HG03108 (cell line): ENCODE measurements around the gene CPE.

Source experiments
- ATAC-seq: cut with Tn5 transposase; IDR thresholded peaks from one replicate; pipeline ENCODE4 v1.9.1; 2021; ENCODE audit warnings: moderate library complexity; ENCODE audit not compliant: unreplicated experiment

Gene CPE

GRCh38 chr4:165364452-165365080 is 14.2 kb upstream of the CPE start:
- no peak for ATAC-seq

GRCh38 chr4:165367040-165367439 is 11.8 kb upstream of the CPE start:
- no peak for ATAC-seq

- ATAC-seq, result no peak
These were observed 10.7 kb upstream of the CPE start for GRCh38 chr4:165368114-165368513.

- ATAC-seq, result no peak
These were observed 10.2 kb upstream of the CPE start for GRCh38 chr4:165368567-165368966.

- ATAC-seq, result no peak
These were observed 9.3 kb upstream of the CPE start for GRCh38 chr4:165369522-165369921.

- ATAC-seq, result no peak
These were observed 8.3 kb upstream of the CPE start for GRCh38 chr4:165370530-165370929.

- ATAC-seq, result no peak
These were observed 3.3 kb upstream of the CPE start for GRCh38 chr4:165375465-165375864.

GRCh38 chr4:165378398-165378744 is 437 bp upstream of the CPE start:
- no peak for ATAC-seq

GRCh38 chr4:165379678-165380064 is 863 bp downstream of the CPE start:
- ATAC-seq, result no peak

- no peak for ATAC-seq
These were observed 2.0 kb downstream of the CPE start for GRCh38 chr4:165380805-165381204.

- ATAC-seq, result no peak
These were observed 3.1 kb downstream of the CPE start for GRCh38 chr4:165381821-165382373.

- ATAC-seq, result no peak
These were observed 3.8 kb downstream of the CPE start for GRCh38 chr4:165382640-165383039.

- no peak for ATAC-seq
These were observed 4.8 kb downstream of the CPE start for GRCh38 chr4:165383591-165384073.

- ATAC-seq, result no peak
These were observed 5.4 kb downstream of the CPE start for GRCh38 chr4:165384186-165384585.

- ATAC-seq, result no peak
These were observed 5.8 kb downstream of the CPE start for GRCh38 chr4:165384598-165384997.

- no peak for ATAC-seq
These were observed 6.3 kb downstream of the CPE start for GRCh38 chr4:165385126-165385525.

GRCh38 chr4:165386328-165386727 is 7.5 kb downstream of the CPE start:
- no peak for ATAC-seq

- no peak for ATAC-seq
These were observed 9.9 kb downstream of the CPE start for GRCh38 chr4:165388756-165389155.

- ATAC-seq, result no peak
These were observed 14.2 kb downstream of the CPE start for GRCh38 chr4:165393051-165393450.

GRCh38 chr4:165393704-165394103 is 14.9 kb downstream of the CPE start:
- no peak for ATAC-seq

- no peak for ATAC-seq
These were observed 15.5 kb downstream of the CPE start for GRCh38 chr4:165394275-165394674.

GRCh38 chr4:165398570-165398969 is 19.8 kb downstream of the CPE start:
- ATAC-seq, result no peak

GRCh38 chr4:165402375-165402774 is 23.6 kb downstream of the CPE start:
- ATAC-seq, result no peak
